Measurements from ENCODE around the gene C11orf24.

C11orf24 gene

GRCh38 chr11:68279676-68280075 lies 7.9 kb upstream of the C11orf24 start:
- no peak overlapping the region for H3K9ac ChIP-seq (ENCODE audit: insufficient read length)
- no peak for TF ChIP-seq EZH2 (IDR thresholded peaks at IDR 0.05)
- TF ChIP-seq FOXP2 (optimal IDR thresholded peaks at IDR 0.05; ENCODE audit: control extremely low read depth, extremely low read length, insufficient read depth): no peak
- no peak for TF ChIP-seq POLR2AphosphoS5 (IDR thresholded peaks at IDR 0.05; ENCODE audit: borderline replicate concordance, low read depth, low read length)
- H3K4me3 ChIP-seq: no peak overlapping the region
- no peaks in the 10 kb centered on the region for H3K36me3 ChIP-seq (ENCODE audit: insufficient read depth, low read length)
- DNase-seq (ENCODE audit: low read depth, low spot score): no peak
- no peaks in the 10 kb centered on the region for H3K9me3 ChIP-seq (ENCODE audit: low read depth, low read length)
- no peak overlapping the region for H3K27ac ChIP-seq

- no peak overlapping the region for H3K9ac ChIP-seq (ENCODE audit: insufficient read length)
- DNase-seq (ENCODE audit: low read depth, low spot score): no peak
- TF ChIP-seq EZH2 (IDR thresholded peaks at IDR 0.05) (no peak), FOXP2 (optimal IDR thresholded peaks at IDR 0.05; ENCODE audit: control extremely low read depth, extremely low read length, insufficient read depth) (no peak)
- H3K9me3 ChIP-seq (ENCODE audit: low read depth, low read length): no peaks in the 10 kb centered on the region
- no peak overlapping the region for H3K4me3 ChIP-seq
- H3K27ac ChIP-seq: no peak overlapping the region
- no peaks in the 10 kb centered on the region for H3K36me3 ChIP-seq (ENCODE audit: insufficient read depth, low read length)
Measured at GRCh38 chr11:68276861-68277260, 5.1 kb upstream of the C11orf24 start.

- Histone ChIP-seq H3K9ac (ENCODE audit: insufficient read length) (no peak overlapping the region), H3K9me3 (ENCODE audit: low read depth, low read length) (no peaks in the 10 kb centered on the region), H3K27ac (no peak overlapping the region), H3K4me3 (no peak overlapping the region), H3K36me3 (ENCODE audit: insufficient read depth, low read length) (no peaks in the 10 kb centered on the region)
- DNase-seq (ENCODE audit: low read depth, low spot score): no peak
- TF ChIP-seq POLR2AphosphoS5 (IDR thresholded peaks at IDR 0.05; ENCODE audit: borderline replicate concordance, low read depth, low read length) (no peak), EZH2 (IDR thresholded peaks at IDR 0.05) (no peak), FOXP2 (optimal IDR thresholded peaks at IDR 0.05; ENCODE audit: control extremely low read depth, extremely low read length, insufficient read depth) (no peak)
Measured at GRCh38 chr11:68275721-68276507, 4.1 kb upstream of the C11orf24 start.

- Histone ChIP-seq H3K9me3 (ENCODE audit: low read depth, low read length) (no peaks in the 10 kb centered on the region), H3K4me3 (no peak overlapping the region), H3K27ac (no peak overlapping the region), H3K36me3 (ENCODE audit: insufficient read depth, low read length) (no peaks in the 10 kb centered on the region), H3K9ac (ENCODE audit: insufficient read length) (no peak overlapping the region)
- DNase-seq (ENCODE audit: low read depth, low spot score): no peak
- TF ChIP-seq POLR2AphosphoS5 (IDR thresholded peaks at IDR 0.05; ENCODE audit: borderline replicate concordance, low read depth, low read length) (no peak), EZH2 (IDR thresholded peaks at IDR 0.05) (no peak), FOXP2 (optimal IDR thresholded peaks at IDR 0.05; ENCODE audit: control extremely low read depth, extremely low read length, insufficient read depth) (no peak)
Measured at GRCh38 chr11:68274306-68274705, 2.5 kb upstream of the C11orf24 start.

GRCh38 chr11:68273026-68273738 lies 1.4 kb upstream of the C11orf24 start:
- Histone ChIP-seq H3K9me3 (ENCODE audit: low read depth, low read length) (no peaks in the 10 kb centered on the region), H3K36me3 (ENCODE audit: insufficient read depth, low read length) (no peaks in the 10 kb centered on the region), H3K4me3 (peak overlapping the region; percentile 99), H3K27ac (no peak overlapping the region), H3K9ac (ENCODE audit: insufficient read length) (no peak overlapping the region)
- TF ChIP-seq EZH2 (IDR thresholded peaks at IDR 0.05) (no peak), FOXP2 (optimal IDR thresholded peaks at IDR 0.05; ENCODE audit: control extremely low read depth, extremely low read length, insufficient read depth) (no peak), POLR2AphosphoS5 (IDR thresholded peaks at IDR 0.05; ENCODE audit: borderline replicate concordance, low read depth, low read length) (no peak)
- no peak for DNase-seq (ENCODE audit: low read depth, low spot score)

- Histone ChIP-seq H3K4me3 (peak overlapping the region; percentile 99), H3K36me3 (ENCODE audit: insufficient read depth, low read length) (peaks cover 18% of the 10 kb centered on the region; the same call in 1 of the 2 replicates), H3K9me3 (ENCODE audit: low read depth, low read length) (no peaks in the 10 kb centered on the region), H3K27ac (peak overlapping the region; percentile 45), H3K9ac (ENCODE audit: insufficient read length) (peak overlapping the region; percentile 94)
- no peak for TF ChIP-seq FOXP2 (optimal IDR thresholded peaks at IDR 0.05; ENCODE audit: control extremely low read depth, extremely low read length, insufficient read depth)
- no peak for TF ChIP-seq EZH2 (IDR thresholded peaks at IDR 0.05)
- TF ChIP-seq POLR2AphosphoS5 (IDR thresholded peaks at IDR 0.05; ENCODE audit: borderline replicate concordance, low read depth, low read length): no peak
- no peak for DNase-seq (ENCODE audit: low read depth, low spot score)
Measured at GRCh38 chr11:68271023-68271780, 571 bp downstream of the C11orf24 start.

- no peak for TF ChIP-seq FOXP2 (optimal IDR thresholded peaks at IDR 0.05; ENCODE audit: control extremely low read depth, extremely low read length, insufficient read depth)
- no peak for TF ChIP-seq EZH2 (IDR thresholded peaks at IDR 0.05)
- no peak for TF ChIP-seq POLR2AphosphoS5 (IDR thresholded peaks at IDR 0.05; ENCODE audit: borderline replicate concordance, low read depth, low read length)
- Histone ChIP-seq H3K4me3 (peak overlapping the region; percentile 99), H3K27ac (peak overlapping the region; percentile 45), H3K9me3 (ENCODE audit: low read depth, low read length) (no peaks in the 10 kb centered on the region), H3K9ac (ENCODE audit: insufficient read length) (peak overlapping the region; percentile 94), H3K36me3 (ENCODE audit: insufficient read depth, low read length) (peaks cover 25% of the 10 kb centered on the region; the same call in 1 of the 2 replicates)
- DNase-seq (ENCODE audit: low read depth, low spot score): no peak
Measured at GRCh38 chr11:68270196-68271022, 1.4 kb downstream of the C11orf24 start.

Measured in SK-N-MC (cell line).